ENCODE measurements around the gene CASZ1. TPM values are rescaled to one million over a fixed set of nuclear protein-coding genes. Genes with fewer than 3 reads are reported as not detected.

CASZ1 gene
- total RNA-seq, 2 donors from 2014 or later: 1.6 to 1.8 TPM

DNA sequence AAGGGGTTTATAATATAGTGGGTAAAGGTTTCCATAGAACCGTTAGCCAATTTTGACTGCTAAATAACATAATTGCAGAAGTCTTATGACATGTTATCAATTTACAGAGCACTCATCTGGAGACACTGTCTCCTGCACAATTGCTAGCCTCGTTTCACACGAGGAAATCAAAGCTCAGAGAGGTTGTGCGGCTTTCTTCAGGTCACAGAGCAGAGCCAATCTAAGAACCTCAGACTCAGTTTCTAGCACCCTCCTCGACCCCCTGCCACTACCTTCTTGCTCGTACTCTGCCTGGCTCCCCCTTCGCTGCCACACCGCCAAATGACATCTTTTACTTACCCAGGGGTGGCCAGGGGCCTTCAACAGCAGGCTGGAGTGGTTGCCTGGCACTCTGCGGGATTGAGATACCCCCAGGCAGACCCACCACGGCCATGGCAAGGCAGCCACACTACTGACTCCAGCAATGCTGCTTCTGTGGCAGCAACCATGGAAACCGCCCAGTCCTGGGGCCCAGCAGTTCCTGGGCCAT, 16.0 kb upstream of the CASZ1 start:
- no peak for ATAC-seq
- DNase-seq (ENCODE audit: low spot score in 2 of 2): no peak
- no peaks in the 10 kb centered on the region for H3K9me3 Mint-ChIP-seq
- H3K27ac Mint-ChIP-seq: no peak overlapping the region
- no peaks in the 10 kb centered on the region for H3K36me3 Mint-ChIP-seq

DNA sequence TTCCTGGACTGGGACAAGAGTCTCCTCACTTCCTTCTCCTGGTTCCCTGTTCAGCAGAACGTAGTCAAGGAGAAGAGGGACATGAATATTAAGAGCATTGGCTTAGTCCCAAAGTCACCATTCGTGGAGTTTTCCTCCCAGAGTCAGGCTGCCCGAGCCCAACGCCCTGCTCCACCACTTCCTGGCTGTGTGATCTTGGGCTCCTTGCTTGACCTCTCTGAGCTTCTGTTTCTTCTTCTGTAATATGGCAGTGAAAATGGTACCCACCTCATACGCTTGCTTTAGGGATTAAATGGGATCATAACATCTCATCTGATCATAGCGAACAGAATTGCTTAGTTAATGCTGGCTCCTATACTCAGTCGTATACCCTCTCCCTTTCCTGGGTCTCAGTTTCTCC, 12.0 kb upstream of the CASZ1 start:
- ATAC-seq (no peak), DNase-seq (ENCODE audit: low spot score in 2 of 2) (no peak)
- Mint-ChIP-seq H3K9me3 (no peaks in the 10 kb centered on the region), H3K36me3 (no peaks in the 10 kb centered on the region), H3K27ac (no peak overlapping the region)

DNA sequence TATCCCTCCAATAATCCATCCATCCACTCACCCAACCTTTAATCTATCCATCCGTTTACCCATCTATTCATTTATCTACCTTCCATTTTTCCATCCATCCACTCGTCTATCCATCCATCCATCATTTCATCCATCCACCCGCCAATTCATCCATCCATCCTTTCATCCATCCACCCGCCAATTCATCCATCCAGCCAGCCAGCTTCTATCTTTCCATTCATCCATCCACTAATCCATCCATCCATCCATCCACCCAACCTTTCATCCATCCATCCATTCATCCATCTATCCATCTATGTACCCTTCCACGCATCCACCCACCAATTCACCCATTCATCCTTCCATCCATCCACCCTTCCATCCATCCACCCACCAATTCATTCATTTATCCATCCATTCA, 10.5 kb upstream of the CASZ1 start:
- ATAC-seq (no peak), DNase-seq (ENCODE audit: low spot score in 2 of 2) (no peak)
- no peaks in the 10 kb centered on the region for H3K36me3 Mint-ChIP-seq
- no peak overlapping the region for H3K27ac Mint-ChIP-seq
- no peaks in the 10 kb centered on the region for H3K9me3 Mint-ChIP-seq

DNA sequence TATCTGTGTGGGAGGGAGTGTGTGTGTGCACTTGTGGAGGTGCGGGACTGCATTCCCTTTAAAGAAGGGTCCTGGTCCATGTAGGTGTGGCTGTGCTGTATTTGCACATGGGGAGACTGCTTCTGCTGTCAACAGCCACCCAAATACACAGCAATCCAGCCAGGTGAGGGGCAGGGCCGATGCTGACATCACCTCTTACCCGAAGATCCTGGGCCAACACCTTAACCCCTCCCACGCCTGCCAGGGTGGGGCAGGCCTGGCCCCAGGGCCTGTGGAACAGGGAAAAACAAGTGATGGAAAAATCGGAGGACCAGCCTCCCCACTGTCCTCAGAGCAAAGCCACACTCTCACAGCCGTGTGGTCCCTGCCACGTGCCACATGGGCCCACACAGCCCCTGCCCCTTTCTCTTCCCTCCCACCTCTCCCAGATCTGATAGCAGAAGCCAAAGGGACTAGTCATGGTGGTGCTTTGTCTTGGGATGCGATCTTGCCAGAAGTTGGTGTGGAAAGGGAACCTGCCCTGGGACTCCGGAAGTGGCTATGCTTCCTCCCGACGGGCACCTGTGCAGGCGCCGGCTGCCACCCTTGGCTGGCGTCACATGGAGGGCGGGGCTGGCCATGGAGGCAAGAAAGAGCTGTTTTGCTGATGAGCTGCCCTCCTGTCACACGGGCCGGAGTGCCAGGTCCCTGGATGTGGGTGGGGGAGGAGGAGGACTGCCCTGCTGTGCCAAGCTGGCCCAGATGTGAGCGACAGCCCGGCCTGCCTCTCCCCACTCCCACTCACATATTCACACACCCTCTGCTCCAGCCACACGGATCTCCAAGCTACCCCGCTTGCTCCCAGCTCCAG, 7.8 kb upstream of the CASZ1 start:
- Mint-ChIP-seq H3K9me3 (no peaks in the 10 kb centered on the region), H3K27ac (no peak overlapping the region), H3K36me3 (no peaks in the 10 kb centered on the region)
- ATAC-seq (no peak), DNase-seq (ENCODE audit: low spot score in 2 of 2) (no peak)

DNA sequence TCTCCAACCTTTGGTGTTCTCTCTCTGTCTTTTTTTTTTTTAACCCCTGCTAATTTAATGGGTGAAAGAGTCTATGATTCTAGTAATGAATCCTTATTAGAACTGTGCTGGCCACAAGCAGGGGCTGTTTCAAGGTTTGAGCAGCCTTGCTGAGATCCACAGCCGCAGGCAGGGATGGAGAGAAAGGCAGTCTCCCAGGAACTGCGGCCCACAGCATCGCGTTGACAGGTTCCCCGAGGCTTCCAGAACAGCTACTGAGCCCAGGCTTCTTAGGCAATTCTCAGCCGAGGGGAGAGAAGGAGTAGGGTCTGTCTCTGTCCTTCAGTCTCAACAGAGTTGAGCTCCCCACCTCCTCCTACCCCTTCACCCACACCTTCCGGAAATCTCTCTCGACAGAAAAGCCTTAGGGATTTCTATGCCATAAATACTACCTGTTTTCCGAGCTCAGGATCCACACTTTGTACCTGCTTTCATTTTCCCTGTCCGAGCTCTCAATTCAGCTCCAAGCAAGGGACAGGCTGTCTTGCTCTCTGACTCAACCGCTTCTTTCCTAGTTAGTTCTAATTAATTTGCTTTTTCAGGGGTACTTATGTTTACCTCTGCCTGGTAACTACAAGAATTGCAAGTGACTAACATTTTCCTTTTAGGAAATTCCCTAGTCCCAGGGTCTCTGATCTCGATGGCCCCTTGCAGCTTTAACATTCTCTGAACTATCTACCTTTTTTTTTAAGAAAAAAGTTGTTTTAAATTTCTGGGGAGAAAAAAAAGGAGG, 6.7 kb upstream of the CASZ1 start:
- DNase-seq (ENCODE audit: low spot score in 2 of 2): no peak
- no peak overlapping the region for H3K27ac Mint-ChIP-seq
- no peaks in the 10 kb centered on the region for H3K9me3 Mint-ChIP-seq
- no peaks in the 10 kb centered on the region for H3K36me3 Mint-ChIP-seq
- no peak for ATAC-seq

DNA sequence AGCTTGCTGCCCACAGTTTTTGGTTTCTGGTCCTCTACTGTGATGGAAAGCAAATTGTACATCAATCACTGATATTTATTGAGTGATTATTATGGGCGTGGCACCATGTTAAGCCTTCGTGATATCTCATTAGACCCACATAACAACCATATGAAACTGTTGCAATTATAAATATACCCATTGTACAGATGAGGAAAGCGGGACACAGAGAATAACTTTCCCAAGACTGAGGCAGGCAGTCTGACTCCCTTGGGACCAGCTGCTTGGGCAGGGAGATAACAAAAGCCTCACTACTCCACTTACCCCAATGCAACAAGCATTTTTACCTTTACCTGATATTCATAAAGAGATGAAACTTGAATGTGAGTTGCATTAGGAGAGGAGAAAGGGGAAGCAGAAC, 4.3 kb upstream of the CASZ1 start:
- H3K36me3 Mint-ChIP-seq: no peaks in the 10 kb centered on the region
- no peaks in the 10 kb centered on the region for H3K9me3 Mint-ChIP-seq
- H3K27ac Mint-ChIP-seq: no peak overlapping the region
- DNase-seq (ENCODE audit: low spot score in 2 of 2) (no peak), ATAC-seq (no peak)

DNA sequence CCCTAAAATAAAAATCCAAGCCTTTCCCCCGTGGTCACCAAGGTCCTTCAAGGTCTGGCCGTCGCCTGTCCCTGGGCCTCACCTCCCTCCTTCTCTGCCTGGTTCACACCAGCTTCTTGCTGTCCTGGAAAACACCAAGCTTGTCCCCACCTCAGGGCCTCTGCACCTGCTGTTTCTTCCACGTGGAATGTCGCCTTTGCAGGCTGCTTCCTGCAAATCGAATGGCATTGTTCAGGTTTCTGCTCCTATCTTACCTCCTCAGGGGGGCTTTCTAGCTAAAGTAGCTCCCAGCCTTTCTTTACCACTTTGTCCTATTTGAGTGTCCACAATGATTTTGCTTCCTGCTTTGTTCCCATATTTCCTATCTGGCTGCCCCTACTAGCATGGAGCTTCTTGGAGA, 3.3 kb upstream of the CASZ1 start:
- DNase-seq (ENCODE audit: low spot score in 2 of 2) (no peak), ATAC-seq (no peak)
- Mint-ChIP-seq H3K9me3 (no peaks in the 10 kb centered on the region), H3K36me3 (no peaks in the 10 kb centered on the region), H3K27ac (no peak overlapping the region)

DNA sequence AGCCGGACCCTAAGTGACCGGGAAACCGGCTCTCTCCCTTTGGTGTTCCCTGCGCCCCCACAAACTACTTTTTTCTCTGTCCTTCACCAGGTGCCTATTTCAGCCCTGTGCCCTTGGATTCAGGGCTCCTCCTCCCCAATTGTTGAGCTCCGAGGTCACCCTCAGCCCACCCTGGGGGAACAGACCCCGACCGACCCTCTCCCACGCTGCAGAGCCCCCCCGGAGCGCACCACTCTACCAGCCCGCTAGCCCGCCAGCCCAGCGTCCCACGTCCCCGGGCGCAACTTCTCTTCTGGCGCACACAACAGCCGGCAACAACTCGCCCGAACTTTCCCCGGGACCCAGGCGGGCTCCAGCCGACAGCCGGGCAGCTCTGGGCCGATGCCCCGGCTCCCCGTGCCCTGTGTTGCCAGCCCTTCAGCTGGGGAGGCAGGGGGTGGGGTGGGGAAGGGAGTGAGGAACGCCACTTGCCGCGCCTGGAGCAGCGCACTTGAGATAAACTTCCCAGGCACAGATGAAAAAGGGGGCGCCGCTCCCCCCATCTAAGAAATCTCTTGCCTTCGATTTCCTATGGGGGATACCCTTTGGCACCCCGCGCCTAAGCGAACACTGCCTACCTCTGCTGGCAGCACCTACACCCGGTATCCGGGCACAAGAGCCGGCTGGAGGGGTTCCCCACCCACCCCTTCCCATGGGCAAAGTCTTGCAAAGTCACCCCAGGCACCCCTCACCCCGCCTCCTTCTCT, 997 bp downstream of the CASZ1 start:
- ATAC-seq: no peak
- no peak for DNase-seq (ENCODE audit: low spot score in 2 of 2)
- H3K9me3 Mint-ChIP-seq: no peaks in the 10 kb centered on the region
- no peaks in the 10 kb centered on the region for H3K36me3 Mint-ChIP-seq
- no peak overlapping the region for H3K27ac Mint-ChIP-seq

DNA sequence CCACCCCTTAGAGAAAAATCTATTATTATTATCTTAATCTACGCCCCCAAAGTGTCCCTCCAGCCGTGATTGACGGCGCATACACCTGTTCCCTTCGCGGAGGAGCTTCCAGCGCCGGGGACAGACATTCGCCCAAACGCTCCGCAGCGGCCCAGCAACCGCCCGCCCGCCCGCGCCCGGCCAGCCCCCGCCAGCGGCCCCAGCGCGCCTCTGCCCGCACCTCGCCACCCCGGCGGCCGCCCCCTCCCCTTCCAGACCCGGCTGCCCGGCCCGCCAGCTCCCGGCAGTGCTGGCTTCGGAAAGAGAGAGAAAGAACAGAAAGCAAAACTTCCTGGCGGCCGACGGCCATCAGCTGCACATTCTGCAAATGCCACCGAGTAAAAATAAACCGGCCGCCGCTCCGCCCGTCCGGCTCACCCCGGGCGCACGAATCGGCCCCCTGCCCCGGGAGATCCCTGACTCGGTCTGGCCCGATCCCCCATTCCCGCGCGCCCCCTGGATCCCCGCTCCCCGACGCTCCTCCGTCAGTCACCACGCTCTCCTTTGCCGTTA, 1.6 kb downstream of the CASZ1 start:
- DNase-seq (ENCODE audit: low spot score in 2 of 2) (no peak), ATAC-seq (no peak)
- Mint-ChIP-seq H3K36me3 (no peaks in the 10 kb centered on the region), H3K27ac (no peak overlapping the region), H3K9me3 (no peaks in the 10 kb centered on the region)

DNA sequence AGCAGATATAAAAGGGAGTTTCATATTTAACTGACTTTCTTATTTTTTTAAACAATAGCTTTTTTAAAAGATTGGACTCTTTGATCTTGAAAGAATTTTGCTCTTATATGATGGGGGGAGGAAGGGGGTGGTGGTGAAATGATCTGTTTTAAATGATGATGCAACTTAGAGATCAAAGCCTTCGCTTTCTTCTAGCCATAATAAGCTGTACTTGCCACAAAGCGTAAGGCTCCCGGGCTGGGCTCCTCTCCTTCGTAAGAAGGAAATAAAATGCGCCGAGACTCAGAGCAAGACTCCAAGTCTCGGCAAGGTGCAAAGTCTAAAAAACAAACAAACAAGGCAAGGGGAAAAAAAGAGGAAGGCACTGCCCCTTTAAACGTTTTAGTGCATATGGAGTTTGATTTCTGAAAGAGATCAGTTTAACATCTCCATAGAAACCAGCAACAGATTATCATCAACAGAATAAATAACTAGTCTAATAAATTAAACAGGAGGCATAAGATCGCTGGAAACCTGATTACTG, 3.3 kb downstream of the CASZ1 start:
- no peaks in the 10 kb centered on the region for H3K9me3 Mint-ChIP-seq
- ATAC-seq (no peak), DNase-seq (ENCODE audit: low spot score in 2 of 2) (no peak)
- H3K36me3 Mint-ChIP-seq: no peaks in the 10 kb centered on the region
- H3K27ac Mint-ChIP-seq: peak overlapping the region in 1 of 2 donors; percentile 6

DNA sequence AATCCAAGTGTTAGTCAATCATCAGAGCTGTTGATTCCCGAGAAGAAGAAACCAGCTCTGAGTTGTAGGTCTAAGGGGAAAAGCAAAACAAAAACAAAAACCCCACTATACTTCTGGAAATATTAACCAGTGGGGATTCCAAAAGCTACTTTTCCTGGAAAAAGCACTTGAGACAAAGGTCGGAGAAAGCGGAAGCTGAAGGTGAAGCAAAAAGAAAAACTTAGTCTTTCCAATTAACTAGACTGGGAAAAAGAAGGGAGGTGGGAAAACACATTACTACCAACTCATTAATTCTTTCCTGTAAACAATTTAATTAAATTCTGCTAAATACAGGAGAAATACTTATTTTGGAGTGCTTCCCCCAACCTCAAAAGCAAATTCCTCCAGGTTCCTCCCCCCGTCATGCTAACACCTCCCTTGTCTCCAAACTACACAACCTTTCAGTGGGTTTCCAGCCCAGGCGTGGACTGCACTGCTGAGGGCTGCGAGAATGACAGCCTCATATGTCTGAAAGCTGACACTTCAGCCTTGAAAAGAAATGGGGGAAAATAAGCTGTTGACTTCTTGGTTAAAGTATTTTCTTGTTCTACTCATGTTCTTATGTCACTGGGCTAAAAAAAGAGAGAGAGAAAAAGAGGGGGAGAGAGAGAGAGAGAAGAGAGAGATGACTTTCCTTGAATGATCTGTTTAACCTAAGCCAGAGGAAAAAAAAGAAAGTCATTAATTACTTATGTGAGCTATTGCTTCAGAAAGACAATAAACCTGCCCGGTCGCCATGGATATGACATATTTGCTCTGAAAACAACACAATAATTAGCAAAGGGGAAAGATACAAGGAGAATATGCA, 5.1 kb downstream of the CASZ1 start:
- DNase-seq (ENCODE audit: low spot score in 2 of 2): no peak
- Mint-ChIP-seq H3K27ac (no peak overlapping the region), H3K9me3 (no peaks in the 10 kb centered on the region), H3K36me3 (no peaks in the 10 kb centered on the region)
- no peak for ATAC-seq

DNA sequence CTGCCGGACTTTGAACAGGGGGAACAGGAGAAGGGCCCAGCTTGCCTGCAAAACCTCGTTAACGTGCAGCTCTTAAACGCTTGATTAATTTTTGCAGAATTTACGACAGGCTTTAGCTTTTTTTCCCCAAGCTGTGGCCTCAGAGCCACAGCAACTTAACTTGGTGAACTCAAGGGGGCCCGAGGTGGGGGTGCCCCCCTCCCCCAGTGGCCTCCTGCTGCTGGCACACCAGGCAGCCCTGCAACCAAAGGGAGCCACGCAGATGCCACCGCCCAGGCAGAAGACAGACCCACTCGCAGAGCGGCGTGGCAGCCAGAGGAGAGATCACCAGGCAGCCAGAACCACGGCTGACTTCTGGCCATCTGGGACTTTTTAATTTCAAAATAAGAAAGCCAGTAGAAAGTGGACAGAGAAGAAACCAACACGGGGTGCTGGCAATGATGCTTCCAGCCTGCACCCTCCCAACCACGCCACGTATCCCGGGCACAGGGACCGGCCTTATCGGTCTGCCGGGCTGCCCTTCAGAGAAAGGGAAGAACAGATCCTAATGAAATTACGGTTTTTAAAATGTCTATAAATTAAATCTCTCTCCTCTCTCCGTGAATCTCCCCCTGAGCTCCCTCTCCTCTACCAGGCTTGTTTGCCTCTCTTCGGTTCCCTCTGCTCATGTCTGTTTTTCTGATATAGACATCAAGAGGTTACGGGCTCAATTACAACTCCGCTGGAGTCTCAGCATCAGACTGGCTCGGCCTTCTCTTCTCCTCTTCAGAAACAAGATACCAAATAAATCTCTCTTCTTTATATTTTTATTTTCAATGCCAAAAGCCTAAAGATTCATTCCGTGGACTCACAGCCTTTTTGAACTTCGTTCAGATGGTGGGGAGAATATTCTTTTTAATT, 6.4 kb downstream of the CASZ1 start:
- DNase-seq (ENCODE audit: low spot score in 2 of 2) (no peak), ATAC-seq (no peak)
- H3K9me3 Mint-ChIP-seq: no peaks in the 10 kb centered on the region
- no peak overlapping the region for H3K27ac Mint-ChIP-seq
- H3K36me3 Mint-ChIP-seq: no peaks in the 10 kb centered on the region

DNA sequence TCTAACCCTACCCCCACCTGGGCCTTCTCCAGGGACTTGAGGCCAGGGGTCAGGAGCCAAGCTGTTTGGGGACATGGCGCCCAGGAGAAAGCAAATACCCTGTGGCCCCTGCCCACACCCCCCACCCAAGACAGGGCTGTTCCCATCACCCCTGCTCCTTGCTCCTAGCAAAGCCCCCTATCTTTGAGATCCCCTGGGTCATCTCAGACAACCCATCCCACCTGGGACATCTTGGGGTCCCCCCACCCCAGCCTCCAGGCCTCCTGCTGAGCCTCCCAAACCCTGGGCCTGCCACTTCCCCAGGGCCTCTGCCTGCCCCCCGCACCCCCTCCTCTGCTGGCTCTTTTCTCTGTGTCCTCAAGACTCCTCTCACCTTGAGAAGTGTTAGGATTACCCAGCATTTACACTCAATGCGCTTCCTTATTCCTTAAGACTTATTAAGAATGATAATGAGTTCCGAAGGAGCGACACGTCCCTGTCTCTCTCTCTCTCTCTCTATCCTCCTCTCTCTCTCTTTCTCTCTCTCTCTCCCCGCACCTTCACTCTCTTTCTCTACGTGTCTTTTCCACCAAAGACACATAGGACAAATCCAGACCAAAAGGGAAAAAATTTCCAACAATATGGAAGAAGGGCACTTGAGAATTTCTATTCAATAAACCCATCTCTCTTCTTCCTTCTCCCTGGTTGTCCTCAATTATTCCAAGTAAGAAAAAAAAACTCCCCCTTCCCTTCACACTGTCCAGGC, 7.2 kb downstream of the CASZ1 start:
- Mint-ChIP-seq H3K36me3 (no peaks in the 10 kb centered on the region), H3K9me3 (no peaks in the 10 kb centered on the region), H3K27ac (no peak overlapping the region)
- DNase-seq (ENCODE audit: low spot score in 2 of 2): no peak
- no peak for ATAC-seq

DNA sequence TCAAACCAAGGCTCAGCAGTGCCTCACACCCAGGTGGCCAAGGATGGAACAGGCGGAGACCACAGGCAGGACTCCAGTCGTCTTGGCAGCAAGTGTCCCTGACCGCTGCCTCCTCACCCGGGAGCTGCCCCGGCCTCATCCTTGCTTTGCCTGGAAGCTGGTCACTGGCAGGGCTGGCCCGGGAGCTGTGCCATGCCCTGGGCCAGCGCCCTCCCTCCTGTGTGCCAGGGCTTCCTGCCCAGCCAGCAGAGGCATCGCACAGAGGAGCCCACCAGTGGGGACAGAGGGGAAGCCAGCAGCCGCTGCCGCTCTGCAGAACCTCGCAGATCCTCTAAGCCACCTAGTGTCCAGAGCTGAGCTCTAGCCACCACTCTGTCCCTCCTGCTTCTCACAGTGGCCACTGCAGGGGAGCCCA, 7.8 kb downstream of the CASZ1 start:
- H3K27ac Mint-ChIP-seq: no peak overlapping the region
- no peak for ATAC-seq
- no peaks in the 10 kb centered on the region for H3K9me3 Mint-ChIP-seq
- no peaks in the 10 kb centered on the region for H3K36me3 Mint-ChIP-seq
- DNase-seq (ENCODE audit: low spot score in 2 of 2): no peak
